Small intestine (tissue), 16 donors: ENCODE results near the gene UBE2QL1. TPM values are rescaled to one million over a fixed set of nuclear protein-coding genes. Genes with fewer than 3 reads are reported as not detected.

Experiments used
- DNase-seq, 2 donors: peaks; one replicate each; pipeline versions ENCODE4 v3.0.0 to v3.0.0-alpha.2; 2013
- FAIRE-seq: peaks from 2 replicates; lab custom pipeline; 2012; peaks lifted over from hg19 to GRCh38; lab: Jason Lieb, UNC
- H3K27ac ChIP-seq, 3 donors: one replicate each; pipeline ENCODE4 v1.5.1; 2013; ENCODE audit warnings: low read length in 2 of 3, mild to moderate bottlenecking in 2 of 3, control low read depth in 1 of 3, inconsistent platforms in 1 of 3, low read depth in 1 of 3, moderate library complexity in 1 of 3
- H3K27me3 ChIP-seq, 3 donors: one replicate each; pipeline ENCODE4 v1.6.1; 2013; ENCODE audit warnings: low read length in 3 of 3, inconsistent platforms in 1 of 3; ENCODE audit not compliant: control insufficient read depth in 3 of 3, insufficient read depth in 3 of 3
- H3K36me3 ChIP-seq, 3 donors: one replicate each; pipeline ENCODE4 v1.6.1; 2013; ENCODE audit warnings: low read length in 3 of 3, inconsistent platforms in 1 of 3, low read depth in 1 of 3, mild to moderate bottlenecking in 1 of 3, moderate library complexity in 1 of 3; ENCODE audit not compliant: control insufficient read depth in 3 of 3, insufficient read depth in 2 of 3
- H3K4me1 ChIP-seq, 3 donors: one replicate each; pipeline ENCODE4 v1.6.1; 2013; ENCODE audit warnings: low read length in 2 of 3, inconsistent platforms in 1 of 3, low read depth in 1 of 3, mild to moderate bottlenecking in 1 of 3, moderate library complexity in 1 of 3; ENCODE audit not compliant: control insufficient read depth in 3 of 3, insufficient read depth in 2 of 3
- H3K4me3 ChIP-seq, 3 donors: one replicate each; pipeline ENCODE4 v1.5.1; 2013; ENCODE audit warnings: low read length in 3 of 3, control low read depth in 1 of 3, inconsistent platforms in 1 of 3, low read depth in 1 of 3, mild to moderate bottlenecking in 1 of 3, moderate library complexity in 1 of 3
- H3K9me3 ChIP-seq, 2 donors: one replicate each; pipeline ENCODE4 v1.6.1; 2013; ENCODE audit warnings: low read depth in 1 of 2, low read length in 1 of 2; ENCODE audit not compliant: control insufficient read depth in 2 of 2, insufficient read depth in 1 of 2
- WGBS, 3 donors: extraction: QIAGEN DNeasy Blood & Tissue Kit; methylation state at CpG; one replicate each; pipeline ENCODE4 v1.1.7; 2013; 5-methylcytosine and 5-hydroxymethylcytosine counted together
- long read RNA-seq, 10 donors: transcript quantifications; one replicate each; lab custom pipeline, GENCODE V29; 2026
- polyA plus RNA-seq, 4 donors: library from polyadenylated mRNA; stranded (reverse) in 3 of 4; unstranded in 1 of 4; fragments of 200-250 nt in 3 of 4; fragments of 120-200 nt in 1 of 4; gene quantifications; one replicate each; pipeline versions ENCODE4 v1.2.1 to v1.2.3, GENCODE V29; 2013
- donor health status: healthy with polysubstance abuse.
- donor health status: control.
- donor health status: control.
- donor health status: Bipolar disorder and iron deficiency.
- donor health status: healthy.

UBE2QL1 gene
- polyA plus RNA-seq: under 1 TPM in 3 of 4 donors, not detected in 1; 0.27 to 0.75 (median 0.45) TPM
- long read RNA-seq, donor 1: 0 reads
- long read RNA-seq, donor 2: 0 reads
- long read RNA-seq, donor 3, full-length matches to known transcripts: 1 of 1 reads
- long read RNA-seq, donor 3, partial matches to known transcripts: 0 of 1 reads
- long read RNA-seq, donor 3, other reads (novel, unspliced or antisense): 0 of 1 reads
- long read RNA-seq, donor 4: 0 reads
- long read RNA-seq, donor 5: 0 reads
- long read RNA-seq, donor 6: 0 reads
- long read RNA-seq, donor 7, full-length matches to known transcripts: 7 of 7 reads
- long read RNA-seq, donor 7, partial matches to known transcripts: 0 of 7 reads
- long read RNA-seq, donor 7, other reads (novel, unspliced or antisense): 0 of 7 reads
- long read RNA-seq, donor 8: 0 reads
- long read RNA-seq, donor 9: 0 reads
- long read RNA-seq, donor 10, full-length matches to known transcripts: 4 of 4 reads
- long read RNA-seq, donor 10, partial matches to known transcripts: 0 of 4 reads
- long read RNA-seq, donor 10, other reads (novel, unspliced or antisense): 0 of 4 reads

- FAIRE-seq: no peak
- 1 to 3% (median 2%) methylated on average over 44 to 103 of the region's 103 CpGs for WGBS, 3 donors
- Histone ChIP-seq H3K27me3 (peaks cover 0 to 42% (median 25%) of the 10 kb centered on the region in 3 donors), H3K4me3 (peak within 1 kb of the TSS in 2 of 3 donors; percentile 8 to 28), H3K36me3 (no peaks in the 10 kb centered on the region), H3K27ac (no peak within 1 kb of the TSS), H3K9me3 (peaks cover 0 to 3% of the 10 kb centered on the region in 2 donors), H3K4me1 (peaks cover 0 to 3% (median 0%) of the 10 kb centered on the region in 3 donors)
- peak in 1 of 2 donors; percentile 42 for DNase-seq
Measured at GRCh38 chr5:6448622-6449464, at the start of gene UBE2QL1. UBE2QL1 (plus strand) TSS chr5:6448859; CDS start chr5:6448894, 35 bp downstream.

- H3K36me3 ChIP-seq: no peaks in the 10 kb centered on the region
- no peak for FAIRE-seq
- 75 to 77% (median 77%) methylated on average over 13 of the region's 13 CpGs for WGBS, 3 donors
- no peak overlapping the region for H3K27ac ChIP-seq
- no peak for DNase-seq
- H3K27me3 ChIP-seq: no peaks in the 10 kb centered on the region
- H3K4me3 ChIP-seq: no peak overlapping the region
- H3K9me3 ChIP-seq: no peaks in the 10 kb centered on the region
- H3K4me1 ChIP-seq: no peaks in the 10 kb centered on the region
Measured at GRCh38 chr5:6399980-6400910, 48.4 kb upstream of the UBE2QL1 start.

GRCh38 chr5:6401410-6401809, 47.2 kb upstream of the UBE2QL1 start:
- FAIRE-seq: no peak
- H3K27ac ChIP-seq: no peak overlapping the region
- H3K4me3 ChIP-seq: no peak overlapping the region
- no peaks in the 10 kb centered on the region for H3K9me3 ChIP-seq
- no peaks in the 10 kb centered on the region for H3K27me3 ChIP-seq
- WGBS, 3 donors: 50 to 68% (median 61%) methylated on average over 2 of the region's 2 CpGs
- no peaks in the 10 kb centered on the region for H3K4me1 ChIP-seq
- no peaks in the 10 kb centered on the region for H3K36me3 ChIP-seq
- DNase-seq: no peak

- Histone ChIP-seq H3K9me3 (no peaks in the 10 kb centered on the region), H3K36me3 (no peaks in the 10 kb centered on the region), H3K4me3 (no peak overlapping the region), H3K27me3 (peaks cover 0 to 4% (median 2%) of the 10 kb centered on the region in 3 donors), H3K4me1 (no peaks in the 10 kb centered on the region), H3K27ac (no peak overlapping the region)
- no peak for DNase-seq
- no peak for FAIRE-seq
- WGBS, 3 donors: 59 to 72% (median 60%) methylated on average over 6 of the region's 6 CpGs
Measured at GRCh38 chr5:6402939-6403338, 45.7 kb upstream of the UBE2QL1 start.

GRCh38 chr5:6403416-6403815, 45.2 kb upstream of the UBE2QL1 start:
- WGBS, 3 donors: 82 to 87% (median 86%) methylated on average over 4 of the region's 4 CpGs
- H3K4me3 ChIP-seq: no peak overlapping the region
- H3K27ac ChIP-seq: no peak overlapping the region
- FAIRE-seq: no peak
- no peak for DNase-seq
- peaks cover 0 to 4% (median 2%) of the 10 kb centered on the region in 3 donors for H3K27me3 ChIP-seq
- no peaks in the 10 kb centered on the region for H3K4me1 ChIP-seq
- no peaks in the 10 kb centered on the region for H3K36me3 ChIP-seq
- H3K9me3 ChIP-seq: no peaks in the 10 kb centered on the region

GRCh38 chr5:6404129-6404528, 44.5 kb upstream of the UBE2QL1 start:
- 77 to 84% (median 79%) methylated on average over 4 of the region's 4 CpGs for WGBS, 3 donors
- H3K36me3 ChIP-seq: no peaks in the 10 kb centered on the region
- no peak for FAIRE-seq

GRCh38 chr5:6405591-6405990, 43.1 kb upstream of the UBE2QL1 start:
- DNase-seq (no peak), FAIRE-seq (no peak)
- Histone ChIP-seq H3K9me3 (no peaks in the 10 kb centered on the region), H3K4me3 (no peak overlapping the region), H3K4me1 (no peaks in the 10 kb centered on the region), H3K27ac (no peak overlapping the region), H3K27me3 (peaks cover 0 to 4% (median 3%) of the 10 kb centered on the region in 3 donors), H3K36me3 (no peaks in the 10 kb centered on the region)
- 75 to 85% (median 79%) methylated on average over 4 of the region's 4 CpGs for WGBS, 3 donors

More at GRCh38 chr5:6404129-6404528, 44.5 kb upstream of the UBE2QL1 start:
- H3K4me1 ChIP-seq: no peaks in the 10 kb centered on the region
- H3K9me3 ChIP-seq: no peaks in the 10 kb centered on the region
- no peak overlapping the region for H3K27ac ChIP-seq
- DNase-seq: no peak
- peaks cover 0 to 4% (median 3%) of the 10 kb centered on the region in 3 donors for H3K27me3 ChIP-seq
- H3K4me3 ChIP-seq: no peak overlapping the region
